ENCODE measurements around the gene PCDHB5. TPM values are rescaled to one million over a fixed set of nuclear protein-coding genes. Genes with fewer than 3 reads are reported as not detected.
"Not testable (repeated sequence)": the region's sequence is repeated elsewhere in the genome, so short reads cannot be mapped to it uniquely, and the experiment has no call there.

Gene PCDHB5
- total RNA-seq, 4 donors from 2014 or later: 0.49 to 4.9 (median 1.4) TPM; not detected in 1

DNA sequence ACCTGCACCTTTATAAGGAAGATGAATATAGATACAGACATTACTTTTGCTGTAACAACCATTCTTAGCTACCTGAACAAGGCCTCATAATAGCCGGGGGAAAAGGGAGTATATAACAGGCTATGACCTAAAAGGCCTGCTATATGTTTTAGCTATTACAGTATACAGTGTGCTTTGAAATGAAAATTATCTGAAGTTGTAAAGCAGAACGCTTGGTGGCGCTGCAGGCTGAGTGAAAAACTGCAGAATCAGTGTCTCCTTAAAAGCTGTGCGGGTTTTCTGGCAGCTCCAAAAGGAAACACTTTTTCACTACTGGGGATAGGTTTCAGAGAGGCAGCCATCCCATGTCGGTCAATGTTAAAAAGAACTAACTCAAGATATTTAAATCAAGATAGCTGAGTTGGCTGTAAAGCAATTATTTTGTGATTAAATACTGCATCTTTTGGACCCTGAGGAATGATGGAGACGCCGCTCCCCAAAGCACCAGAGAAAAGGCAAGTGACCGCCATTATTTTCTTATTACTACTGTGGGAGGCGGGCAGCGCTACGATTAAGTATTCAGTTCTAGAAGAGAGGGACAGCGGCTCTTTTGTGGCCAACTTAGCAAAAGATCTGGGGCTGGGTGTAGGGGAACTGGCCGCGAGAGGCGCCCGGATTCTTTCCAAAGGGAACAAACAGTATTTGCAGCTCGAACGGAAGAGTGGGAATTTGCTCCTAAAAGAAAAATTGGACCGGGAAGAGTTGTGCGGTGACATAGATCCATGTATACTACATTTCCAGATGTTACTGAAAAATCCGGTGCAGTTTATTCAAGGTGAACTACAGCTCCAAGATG, 20.8 kb downstream of the PCDHB5 start:
- H3K4me3 ChIP-seq (ENCODE audit: low read depth, poor library complexity, severe bottlenecking): no peak overlapping the region
- intact Hi-C loops (cut with DNase I; ENCODE audit: low total_unique reads): no loop called here
- no peak for DNase-seq (ENCODE audit: low spot score in 2 of 2)
- no peak for TF ChIP-seq POLR2A (IDR thresholded peaks at IDR 0.05)
- TF ChIP-seq, protein P1, sequence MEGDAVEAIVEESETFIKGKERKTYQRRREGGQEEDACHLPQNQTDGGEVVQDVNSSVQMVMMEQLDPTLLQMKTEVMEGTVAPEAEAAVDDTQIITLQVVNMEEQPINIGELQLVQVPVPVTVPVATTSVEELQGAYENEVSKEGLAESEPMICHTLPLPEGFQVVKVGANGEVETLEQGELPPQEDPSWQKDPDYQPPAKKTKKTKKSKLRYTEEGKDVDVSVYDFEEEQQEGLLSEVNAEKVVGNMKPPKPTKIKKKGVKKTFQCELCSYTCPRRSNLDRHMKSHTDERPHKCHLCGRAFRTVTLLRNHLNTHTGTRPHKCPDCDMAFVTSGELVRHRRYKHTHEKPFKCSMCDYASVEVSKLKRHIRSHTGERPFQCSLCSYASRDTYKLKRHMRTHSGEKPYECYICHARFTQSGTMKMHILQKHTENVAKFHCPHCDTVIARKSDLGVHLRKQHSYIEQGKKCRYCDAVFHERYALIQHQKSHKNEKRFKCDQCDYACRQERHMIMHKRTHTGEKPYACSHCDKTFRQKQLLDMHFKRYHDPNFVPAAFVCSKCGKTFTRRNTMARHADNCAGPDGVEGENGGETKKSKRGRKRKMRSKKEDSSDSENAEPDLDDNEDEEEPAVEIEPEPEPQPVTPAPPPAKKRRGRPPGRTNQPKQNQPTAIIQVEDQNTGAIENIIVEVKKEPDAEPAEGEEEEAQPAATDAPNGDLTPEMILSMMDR (IDR thresholded peaks at IDR 0.05): no peak
- WGBS, 2 donors: 28 to 40% methylated on average over 21 of the region's 21 CpGs

DNA sequence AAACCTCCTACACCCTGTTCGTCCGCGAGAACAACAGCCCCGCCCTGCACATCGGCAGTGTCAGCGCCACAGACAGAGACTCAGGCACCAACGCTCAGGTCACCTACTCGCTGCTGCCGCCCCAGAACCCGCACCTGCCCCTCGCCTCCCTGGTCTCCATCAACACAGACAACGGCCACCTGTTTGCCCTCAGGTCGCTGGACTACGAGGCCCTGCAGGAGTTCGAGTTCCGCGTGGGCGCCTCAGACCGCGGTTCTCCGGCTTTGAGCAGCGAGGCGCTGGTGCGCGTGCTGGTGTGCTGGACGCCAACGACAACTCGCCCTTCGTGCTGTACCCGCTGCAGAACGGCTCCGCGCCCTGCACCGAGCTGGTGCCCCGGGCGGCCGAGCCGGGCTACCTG, 22.4 kb downstream of the PCDHB5 start:
- intact Hi-C loops (cut with DNase I; ENCODE audit: low total_unique reads); DNase-seq (ENCODE audit: low spot score in 2 of 2); H3K4me3 ChIP-seq (ENCODE audit: low read depth, poor library complexity, severe bottlenecking): not testable (repeated sequence)
- WGBS, 2 donors: 42 to 45% methylated on average over 25 to 38 of the region's 38 CpGs

DNA sequence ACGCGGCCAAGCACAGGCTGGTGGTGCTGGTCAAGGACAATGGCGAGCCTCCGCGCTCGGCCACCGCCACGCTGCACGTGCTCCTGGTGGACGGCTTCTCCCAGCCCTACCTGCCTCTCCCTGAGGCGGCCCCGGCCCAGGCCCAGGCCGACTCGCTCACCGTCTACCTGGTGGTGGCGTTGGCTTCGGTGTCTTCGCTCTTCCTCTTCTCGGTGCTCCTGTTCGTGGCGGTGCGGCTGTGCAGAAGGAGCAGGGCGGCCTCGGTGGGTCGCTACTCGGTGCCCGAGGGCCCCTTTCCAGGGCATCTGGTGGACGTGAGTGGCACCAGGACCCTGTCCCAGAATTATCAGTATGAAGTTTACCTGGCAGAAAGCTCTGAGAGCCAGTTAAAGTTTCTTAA, 22.9 kb downstream of the PCDHB5 start:
- DNase-seq (ENCODE audit: low spot score in 2 of 2); H3K4me3 ChIP-seq (ENCODE audit: low read depth, poor library complexity, severe bottlenecking); intact Hi-C loops (cut with DNase I; ENCODE audit: low total_unique reads): not testable (repeated sequence)
- 18 to 46% methylated on average over 5 to 15 of the region's 28 CpGs for WGBS, 2 donors

DNA sequence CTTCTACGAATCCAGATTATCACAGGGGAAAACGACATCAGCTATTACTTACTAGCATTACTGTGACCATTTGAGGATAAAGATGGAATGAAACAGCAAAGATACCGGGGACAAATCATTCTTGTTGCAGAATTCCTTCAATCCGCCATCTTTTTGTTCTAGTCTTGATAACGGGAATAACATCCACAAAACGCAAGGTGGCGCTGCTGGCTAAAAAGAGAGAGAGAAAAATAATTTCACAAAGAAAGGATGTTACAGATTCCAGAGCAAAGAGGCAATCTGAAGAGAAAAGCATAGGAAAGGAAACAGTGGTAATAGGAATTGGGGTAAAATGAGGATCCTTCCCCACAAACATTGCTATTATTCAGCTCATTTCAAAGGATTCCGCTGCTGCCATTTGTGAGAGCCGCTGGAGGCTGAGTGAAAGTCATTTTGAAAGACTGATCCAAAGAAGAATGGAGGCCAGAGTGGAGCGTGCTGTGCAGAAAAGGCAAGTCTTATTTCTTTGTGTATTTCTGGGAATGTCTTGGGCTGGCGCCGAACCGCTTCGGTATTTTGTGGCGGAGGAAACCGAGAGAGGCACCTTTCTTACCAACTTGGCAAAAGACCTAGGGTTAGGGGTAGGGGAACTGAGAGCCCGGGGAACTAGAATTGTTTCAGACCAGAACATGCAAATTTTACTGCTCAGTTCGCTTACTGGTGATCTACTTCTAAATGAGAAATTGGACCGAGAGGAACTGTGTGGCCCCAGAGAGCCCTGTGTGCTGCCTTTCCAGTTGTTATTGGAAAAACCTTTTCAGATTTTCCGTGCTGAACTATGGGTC, 37.6 kb downstream of the PCDHB5 start, which contains the start of gene PCDHB7:
Gene PCDHB7, plus strand, starts transcription at position 264 of the 824 bp plus-strand sequence. Its CDS starts 192 bp downstream, at position 456.
- no peak for DNase-seq (ENCODE audit: low spot score in 2 of 2)
- TF ChIP-seq, protein P1 (IDR thresholded peaks at IDR 0.05): no peak
- TF ChIP-seq POLR2A (IDR thresholded peaks at IDR 0.05): no peak
- 26 to 35% methylated on average over 20 of the region's 20 CpGs for WGBS, 2 donors
- intact Hi-C loops (cut with DNase I; ENCODE audit: low total_unique reads): no loop called here
- no peak within 1 kb of the TSS for H3K4me3 ChIP-seq (ENCODE audit: low read depth, poor library complexity, severe bottlenecking)

DNA sequence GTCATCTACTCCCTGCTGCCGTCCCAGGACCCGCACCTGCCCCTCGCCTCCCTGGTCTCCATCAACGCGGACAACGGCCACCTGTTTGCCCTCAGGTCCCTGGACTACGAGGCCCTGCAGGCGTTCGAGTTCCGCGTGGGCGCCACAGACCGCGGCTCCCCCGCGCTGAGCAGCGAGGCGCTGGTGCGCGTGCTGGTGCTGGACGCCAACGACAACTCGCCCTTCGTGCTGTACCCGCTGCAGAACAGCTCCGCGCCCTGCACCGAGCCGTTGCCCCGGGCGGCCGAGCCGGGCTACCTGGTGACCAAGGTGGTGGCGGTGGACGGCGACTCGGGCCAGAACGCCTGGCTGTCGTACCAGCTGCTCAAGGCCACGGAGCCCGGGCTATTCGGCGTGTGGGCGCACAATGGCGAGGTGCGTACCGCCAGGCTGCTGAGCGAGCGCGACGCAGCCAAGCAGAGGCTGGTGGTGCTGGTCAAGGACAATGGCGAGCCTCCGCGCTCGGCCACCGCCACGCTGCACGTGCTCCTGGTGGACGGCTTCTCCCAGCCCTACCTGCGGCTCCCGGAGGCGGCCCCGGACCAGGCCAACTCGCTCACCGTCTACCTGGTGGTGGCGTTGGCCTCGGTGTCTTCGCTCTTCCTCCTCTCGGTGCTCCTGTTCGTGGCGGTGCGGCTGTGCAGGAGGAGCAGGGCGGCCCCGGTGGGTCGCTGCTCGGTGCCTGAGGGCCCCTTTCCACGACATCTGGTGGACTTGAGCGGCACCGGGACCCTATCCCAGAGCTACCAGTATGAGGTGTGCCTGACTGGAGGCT, 39.5 kb downstream of the PCDHB5 start:
- intact Hi-C loops (cut with DNase I; ENCODE audit: low total_unique reads); H3K4me3 ChIP-seq (ENCODE audit: low read depth, poor library complexity, severe bottlenecking); DNase-seq (ENCODE audit: low spot score in 2 of 2): not testable (repeated sequence)
- 42 to 51% methylated on average over 55 to 74 of the region's 79 CpGs for WGBS, 2 donors

DNA sequence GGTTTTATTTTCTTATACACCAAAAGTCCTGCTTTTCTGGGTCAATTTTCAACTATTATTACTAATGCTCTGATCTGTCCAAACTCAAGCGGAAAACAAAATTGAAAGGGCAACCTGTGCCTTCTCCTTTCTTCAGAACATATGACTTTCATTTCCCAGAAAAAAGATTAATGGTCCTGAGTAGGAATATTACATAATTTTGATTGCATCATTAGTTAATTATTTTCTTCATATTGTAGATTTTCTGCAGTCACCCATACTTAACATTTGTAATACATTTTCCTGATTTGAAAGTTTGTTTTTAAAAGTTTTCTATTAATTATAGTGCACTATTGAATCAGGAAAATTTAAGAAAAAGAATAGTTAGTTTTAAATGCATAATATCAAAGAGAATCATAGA, 40.9 kb downstream of the PCDHB5 start:
- no peak for DNase-seq (ENCODE audit: low spot score in 2 of 2)
- 51 to 67% methylated on average over 1 of the region's 1 CpG for WGBS, 2 donors
- H3K4me3 ChIP-seq (ENCODE audit: low read depth, poor library complexity, severe bottlenecking): no peak overlapping the region
- TF ChIP-seq POLR2A (IDR thresholded peaks at IDR 0.05): no peak
- TF ChIP-seq, protein P1 (IDR thresholded peaks at IDR 0.05): no peak
- intact Hi-C loops (cut with DNase I; ENCODE audit: low total_unique reads): no loop called here

DNA sequence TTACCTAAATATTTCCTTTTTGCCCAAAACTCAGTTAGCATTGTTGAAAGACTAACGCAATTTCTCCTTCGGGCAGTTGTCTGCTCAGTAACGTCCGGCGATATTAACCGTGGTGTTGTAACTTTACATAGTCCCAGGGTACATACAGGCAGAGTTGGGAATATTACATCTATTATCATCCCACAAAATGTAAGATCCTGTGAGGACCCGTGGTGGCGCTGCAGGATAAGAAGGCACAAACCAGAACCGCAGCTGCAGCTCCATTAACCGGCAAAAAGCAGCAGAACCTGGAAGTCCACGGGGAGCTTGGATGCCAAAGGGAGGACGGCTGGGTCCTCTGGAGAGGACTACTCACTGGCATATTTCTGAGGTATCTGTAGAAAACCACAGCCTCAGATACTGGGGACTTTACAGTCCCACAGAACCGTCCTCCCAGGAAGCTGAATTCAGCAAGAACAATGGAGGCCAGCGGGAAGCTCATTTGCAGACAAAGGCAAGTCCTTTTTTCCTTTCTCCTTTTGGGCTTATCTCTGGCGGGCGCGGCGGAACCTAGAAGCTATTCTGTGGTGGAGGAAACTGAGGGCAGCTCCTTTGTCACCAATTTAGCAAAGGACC, 42.7 kb downstream of the PCDHB5 start, which contains the start of gene PCDHB8:
Gene PCDHB8, plus strand, starts transcription at position 214 of the 615 bp plus-strand sequence. Its CDS starts 245 bp downstream, at position 459.
- H3K4me3 ChIP-seq (ENCODE audit: low read depth, poor library complexity, severe bottlenecking); intact Hi-C loops (cut with DNase I; ENCODE audit: low total_unique reads); DNase-seq (ENCODE audit: low spot score in 2 of 2): not testable (repeated sequence)
- WGBS, 2 donors: 32 to 35% methylated on average over 14 to 18 of the region's 18 CpGs

DNA sequence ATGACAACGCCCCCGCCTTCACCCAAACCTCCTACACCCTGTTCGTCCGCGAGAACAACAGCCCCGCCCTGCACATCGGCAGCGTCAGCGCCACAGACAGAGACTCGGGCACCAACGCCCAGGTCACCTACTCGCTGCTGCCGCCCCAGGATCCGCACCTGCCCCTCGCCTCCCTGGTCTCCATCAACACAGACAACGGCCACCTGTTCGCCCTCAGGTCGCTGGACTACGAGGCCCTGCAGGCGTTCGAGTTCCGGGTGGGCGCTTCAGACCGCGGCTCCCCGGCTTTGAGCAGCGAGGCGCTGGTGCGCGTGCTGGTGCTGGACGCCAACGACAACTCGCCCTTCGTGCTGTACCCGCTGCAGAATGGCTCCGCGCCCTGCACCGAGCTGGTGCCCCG, 44.4 kb downstream of the PCDHB5 start:
- 38 to 43% methylated on average over 30 to 35 of the region's 39 CpGs for WGBS, 2 donors
- intact Hi-C loops (cut with DNase I; ENCODE audit: low total_unique reads); H3K4me3 ChIP-seq (ENCODE audit: low read depth, poor library complexity, severe bottlenecking); DNase-seq (ENCODE audit: low spot score in 2 of 2): not testable (repeated sequence)

DNA sequence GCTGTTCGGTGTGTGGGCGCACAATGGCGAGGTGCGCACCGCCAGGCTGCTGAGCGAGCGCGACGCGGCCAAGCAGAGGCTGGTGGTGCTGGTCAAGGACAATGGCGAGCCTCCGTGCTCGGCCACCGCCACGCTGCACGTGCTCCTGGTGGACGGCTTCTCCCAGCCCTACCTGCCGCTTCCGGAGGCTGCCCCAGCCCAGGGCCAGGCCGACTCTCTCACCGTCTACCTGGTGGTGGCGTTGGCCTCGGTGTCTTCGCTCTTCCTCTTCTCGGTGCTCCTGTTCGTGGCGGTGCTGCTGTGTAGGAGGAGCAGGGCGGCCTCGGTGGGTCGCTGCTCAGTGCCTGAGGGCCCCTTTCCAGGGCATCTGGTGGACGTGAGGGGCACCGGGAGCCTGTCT, 44.9 kb downstream of the PCDHB5 start:
- intact Hi-C loops (cut with DNase I; ENCODE audit: low total_unique reads); DNase-seq (ENCODE audit: low spot score in 2 of 2); H3K4me3 ChIP-seq (ENCODE audit: low read depth, poor library complexity, severe bottlenecking): not testable (repeated sequence)
- 33 to 50% methylated on average over 20 to 27 of the region's 32 CpGs for WGBS, 2 donors

Data from lower leg skin (tissue), 4 donors.